HepG2 (cell line): ENCODE results near the gene HIGD1A. TPM values are rescaled to one million over a fixed set of nuclear protein-coding genes. Genes with fewer than 3 reads are reported as not detected.

Experiments used
- ATF1 ChIP-seq: IDR thresholded peaks from 2 replicates; pipeline ENCODE4 v1.6.1; 2016; ENCODE audit warnings: mild to moderate bottlenecking, control low read depth
- DMAP1 ChIP-seq: IDR thresholded peaks from 2 replicates; pipeline ENCODE4 v1.6.1; 2016
- GLMP ChIP-seq: sonication (generic); formaldehyde crosslinking; IDR thresholded peaks from 2 replicates; pipeline ENCODE4 v1.9.0; 2021; ENCODE audit warnings: missing genetic modification reagents, mild to moderate bottlenecking, borderline replicate concordance
- HCFC1 ChIP-seq: fragments of 150-350 bp; IDR thresholded peaks from 2 replicates; pipeline ENCODE4 v1.6.1; 2014; ENCODE audit warnings: low read depth, low read length
- HNRNPH1 ChIP-seq: fragments of 200-400 bp; formaldehyde crosslinking; optimal IDR thresholded peaks from 2 replicates; pipeline ENCODE3; 2017; ENCODE audit warnings: mild to moderate bottlenecking, low read depth, low read length
- KDM4B ChIP-seq: sonication (generic); formaldehyde crosslinking; IDR thresholded peaks from 2 replicates; pipeline ENCODE4 v1.4.0; 2020; ENCODE audit warnings: missing genetic modification reagents
- MYPOP ChIP-seq: sonication (generic); formaldehyde crosslinking; IDR thresholded peaks from 2 replicates; pipeline ENCODE4 v1.8.1; 2023; ENCODE audit warnings: mild to moderate bottlenecking, moderate library complexity, missing genetic modification reagents
- SMC3 ChIP-seq: IDR thresholded peaks from 2 replicates; pipeline ENCODE4 v1.6.1; 2011; ENCODE audit warnings: low read length, improper control_type of control experiment
- SP2 ChIP-seq: sonication (generic); formaldehyde crosslinking; IDR thresholded peaks from 2 replicates; pipeline ENCODE4 v1.5.1; 2020; ENCODE audit warnings: mild to moderate bottlenecking, missing genetic modification reagents
- STAG1 ChIP-seq: sonication (generic); formaldehyde crosslinking; IDR thresholded peaks from 2 replicates; pipeline ENCODE4 v1.4.0; 2020; ENCODE audit warnings: missing genetic modification reagents
- TFDP2 ChIP-seq: sonication (generic); formaldehyde crosslinking; IDR thresholded peaks from 2 replicates; pipeline ENCODE4 v1.4.0; 2020; ENCODE audit warnings: missing genetic modification reagents
- ZC3H13 ChIP-seq: sonication (generic); formaldehyde crosslinking; IDR thresholded peaks from 2 replicates; pipeline ENCODE4 v1.8.1; 2023; ENCODE audit warnings: mild to moderate bottlenecking, missing genetic modification reagents, moderate library complexity
- ZEB1 ChIP-seq: IDR thresholded peaks from 2 replicates; pipeline ENCODE4 v1.6.1; 2012; ENCODE audit warnings: mild to moderate bottlenecking, low read depth, inconsistent platforms; ENCODE audit not compliant: insufficient replicate concordance
- ZNF10 ChIP-seq: sonication (generic); formaldehyde crosslinking; IDR thresholded peaks from 2 replicates; pipeline ENCODE4 v1.4.0; 2020; ENCODE audit warnings: mild to moderate bottlenecking, low read depth, missing genetic modification reagents, borderline replicate concordance
- ZNF263 ChIP-seq: sonication (generic); formaldehyde crosslinking; IDR thresholded peaks from 2 replicates; pipeline ENCODE4 v1.4.0; 2020; ENCODE audit warnings: missing genetic modification reagents
- ZNF331 ChIP-seq: sonication (generic); formaldehyde crosslinking; IDR thresholded peaks from 2 replicates; pipeline ENCODE4 v1.4.0; 2020; ENCODE audit warnings: missing genetic modification reagents
- ZNF510 ChIP-seq: sonication (generic); formaldehyde crosslinking; IDR thresholded peaks from 2 replicates; pipeline ENCODE4 v1.4.0; 2020; ENCODE audit warnings: low read depth, mild to moderate bottlenecking, missing genetic modification reagents
- ZNF543 ChIP-seq: sonication (generic); formaldehyde crosslinking; IDR thresholded peaks from 2 replicates; pipeline ENCODE4 v1.4.0; 2020; ENCODE audit warnings: mild to moderate bottlenecking, missing genetic modification reagents
- ZNF563 ChIP-seq: sonication (generic); formaldehyde crosslinking; IDR thresholded peaks from 2 replicates; pipeline ENCODE4 v1.8.0; 2022; ENCODE audit warnings: mild to moderate bottlenecking, moderate library complexity, missing genetic modification reagents
- ZNF609 ChIP-seq: sonication (generic); formaldehyde crosslinking; IDR thresholded peaks from 2 replicates; pipeline ENCODE4 v1.4.0; 2020; ENCODE audit warnings: mild to moderate bottlenecking, missing genetic modification reagents, borderline replicate concordance
- ZNF629 ChIP-seq: sonication (generic); formaldehyde crosslinking; conservative IDR thresholded peaks from 2 replicates; pipeline ENCODE4 v1.5.0; 2020; ENCODE audit warnings: missing genetic modification reagents
- polyA plus RNA-seq, 8 experiments: library from polyadenylated mRNA; depleted of rRNA in 3 of 8; stranded (reverse) in 7 of 8; unstranded in 1 of 8; fragments of >200 nt; fragmentation: Illumina TruSeq in 4 of 8; extraction: Trizol in 4 of 8; gene quantifications; 2 replicates each; pipeline versions ENCODE4 v1.2.1 to v1.2.3, GENCODE V29; 2011 to 2016; ENCODE audit warnings: low read depth in 4 of 8, missing spikeins in 1 of 8, mixed read lengths in 1 of 8; ENCODE audit not compliant: insufficient read depth in 1 of 8
- total RNA-seq, 5 experiments: library from RNA; depleted of rRNA; stranded (reverse); fragments of >200 nt; fragmentation: Illumina TruSeq; extraction: Trizol; gene quantifications; 2 replicates each; pipeline ENCODE4 v1.2.3, GENCODE V29; 2016; ENCODE audit warnings: low read depth in 1 of 5

The HIGD1A gene
- total and polyA plus RNA-seq, 2 of the 13 experiments (the other 11 are each of a cell fraction or from before 2014, with no cell fraction given), result 222 to 253 TPM

GRCh38 chr3:42780892-42781700 is 23.2 kb downstream of the HIGD1A start (continued):
- no peak for TF ChIP-seq ZNF609
- TF ChIP-seq GLMP (CRISPR knock-in tag), result no peak
- TF ChIP-seq KDM4B (CRISPR knock-in tag), result no peak
- no peak for TF ChIP-seq MYPOP
- no peak for TF ChIP-seq HNRNPH1
- TF ChIP-seq ZNF510 (CRISPR knock-in tag), result no peak
- no peak for TF ChIP-seq DMAP1 (CRISPR knock-in tag)
- no peak for TF ChIP-seq SP2 (CRISPR knock-in tag)
- TF ChIP-seq ZNF563 (CRISPR knock-in tag), result no peak
- TF ChIP-seq ZNF629, result no peak
- TF ChIP-seq ZNF543, result no peak
- no peak for TF ChIP-seq ZEB1
- TF ChIP-seq ATF1 (CRISPR knock-in tag), result no peak
- no peak for TF ChIP-seq TFDP2 (CRISPR knock-in tag)
- no peak for TF ChIP-seq ZC3H13 (CRISPR knock-in tag)
- TF ChIP-seq SMC3, result peak; percentile 93
- TF ChIP-seq ZNF10 (CRISPR knock-in tag), result no peak
- no peak for TF ChIP-seq ZNF331 (CRISPR knock-in tag)
- TF ChIP-seq ZNF263 (CRISPR knock-in tag), result no peak
- TF ChIP-seq STAG1, result peak; percentile 82
- no peak for TF ChIP-seq HCFC1
